CD4-positive, alpha-beta T cell treated with Interleukin-15 for 4 hours (primary cell): ENCODE data around the gene ZFP62.

Experiments used
- DNase-seq: peaks from one replicate; pipeline ENCODE4 v3.0.0-alpha.2; 2020; ENCODE audit warnings: low spot score

Gene ZFP62

DNA sequence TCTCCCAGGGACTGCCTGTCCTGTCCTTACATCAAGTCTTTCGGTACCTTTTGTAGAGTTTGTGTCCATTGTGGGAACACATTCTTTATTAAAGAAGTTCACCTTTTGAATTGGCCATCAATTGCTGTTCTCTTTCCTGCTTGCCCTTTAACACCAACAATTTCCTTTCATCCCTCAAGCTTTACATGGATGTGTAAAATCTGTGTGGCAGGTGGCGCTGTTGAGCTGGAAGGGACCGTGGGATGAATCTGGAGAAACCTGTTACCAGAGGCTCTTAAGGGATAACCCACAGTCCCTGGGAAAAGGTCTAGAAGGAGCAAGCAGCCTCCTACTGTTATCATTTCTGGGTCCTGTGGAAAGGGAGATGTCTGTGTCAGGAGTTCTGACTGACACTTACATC is 7.9 kb upstream of the ZFP62 start:
- DNase-seq = peak; percentile 53

DNA sequence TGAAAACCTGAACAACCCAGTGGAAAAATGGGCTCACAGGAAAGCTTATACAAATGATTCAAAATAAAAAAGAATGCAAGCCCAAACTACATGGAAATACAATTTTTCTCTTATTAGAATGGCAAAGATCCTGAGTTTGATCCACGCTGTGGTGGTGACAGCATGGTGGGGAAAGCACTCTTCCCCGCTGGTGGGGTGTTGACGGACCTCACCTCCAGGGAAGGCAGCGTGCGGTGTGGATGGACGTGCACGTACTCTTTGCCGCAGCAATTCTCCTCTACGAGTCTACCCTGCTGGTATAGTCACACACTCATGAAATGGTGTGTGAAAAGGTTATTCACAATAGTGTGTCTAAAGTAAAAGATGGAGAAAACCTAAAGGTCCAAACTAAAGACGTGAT is 5.9 kb upstream of the ZFP62 start:
- DNase-seq = no peak

DNA sequence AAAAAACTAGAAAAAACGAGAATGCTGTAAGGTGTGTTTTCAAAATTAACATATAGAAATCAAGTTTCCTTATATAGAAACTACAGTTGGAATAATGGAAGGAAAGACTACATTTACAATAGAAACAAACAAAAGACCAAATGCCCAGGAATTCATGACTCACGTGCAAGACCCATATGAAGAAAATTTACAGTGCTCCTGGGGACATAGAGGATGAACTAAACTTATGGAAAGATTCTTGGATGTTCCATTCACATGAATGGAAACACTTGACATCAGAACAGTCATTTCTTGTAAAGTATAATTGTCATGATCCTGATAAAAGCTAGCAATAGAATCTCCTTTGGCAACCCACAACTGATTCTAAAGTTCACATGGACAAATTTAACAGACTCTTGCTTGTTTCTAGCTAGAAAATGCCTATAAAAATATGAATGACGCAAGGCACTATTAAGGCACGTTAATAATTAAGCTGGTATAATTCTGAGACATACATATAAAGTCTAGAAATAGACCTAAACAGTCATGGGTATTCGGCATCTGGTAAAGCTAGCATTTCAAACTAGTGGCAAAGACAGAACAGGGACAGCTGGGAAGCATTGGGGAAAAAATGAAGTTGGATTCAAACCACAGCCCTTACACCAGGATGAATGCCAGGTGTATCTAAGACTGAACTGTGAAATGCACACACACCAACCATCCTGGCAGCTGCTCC is 5.1 kb upstream of the ZFP62 start:
- no peak for DNase-seq

DNA sequence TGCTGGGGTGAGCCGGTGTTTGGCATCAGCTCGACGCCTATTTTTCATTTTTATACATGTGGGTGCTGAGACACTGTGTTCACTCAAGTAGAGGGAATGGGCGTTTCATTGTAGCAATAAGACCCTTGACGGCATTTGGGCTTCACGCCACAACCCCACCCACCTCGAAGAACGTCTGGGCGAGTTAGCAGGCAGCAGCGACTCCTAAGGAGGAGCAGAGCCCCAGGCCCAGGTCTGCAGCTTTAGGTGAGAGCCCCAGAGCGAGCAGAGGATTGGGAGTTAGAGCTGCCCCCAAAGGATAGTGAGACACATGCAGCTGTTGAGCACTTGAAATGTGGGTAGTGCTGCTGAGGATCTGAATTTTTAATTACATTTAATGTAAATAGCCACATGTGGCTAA is 1.6 kb upstream of the ZFP62 start:
- DNase-seq = no peak

DNA sequence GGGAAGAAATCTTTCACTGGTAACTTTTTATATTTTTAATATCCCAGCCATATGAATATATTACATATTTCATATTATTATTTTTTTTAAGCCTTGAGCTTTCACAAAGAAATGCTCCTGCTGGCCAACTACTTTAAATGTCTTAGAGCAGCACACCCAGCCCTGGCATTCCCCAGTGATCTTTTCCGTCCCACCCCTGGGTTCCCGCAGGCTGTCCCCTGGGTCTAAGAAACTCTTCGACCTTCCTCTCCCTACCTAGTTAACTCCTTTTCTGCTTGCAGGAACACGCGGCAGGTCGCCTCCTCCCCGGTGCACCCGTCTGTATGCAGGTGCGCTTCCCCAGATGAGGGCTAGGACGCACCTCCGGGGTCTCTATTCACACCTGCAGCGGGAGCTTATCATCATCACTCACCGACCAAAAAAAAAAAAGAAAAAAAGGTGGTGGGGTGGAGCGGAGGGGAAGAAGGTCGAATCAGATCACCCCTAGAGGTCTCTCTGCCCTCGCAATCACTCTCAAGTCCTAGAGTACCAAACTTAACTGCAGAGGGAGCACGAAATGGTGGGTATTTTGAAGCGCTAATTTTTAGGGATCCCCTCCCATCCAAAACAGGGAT is 696 bp downstream of the ZFP62 start:
- peak; percentile 67 for DNase-seq

DNA sequence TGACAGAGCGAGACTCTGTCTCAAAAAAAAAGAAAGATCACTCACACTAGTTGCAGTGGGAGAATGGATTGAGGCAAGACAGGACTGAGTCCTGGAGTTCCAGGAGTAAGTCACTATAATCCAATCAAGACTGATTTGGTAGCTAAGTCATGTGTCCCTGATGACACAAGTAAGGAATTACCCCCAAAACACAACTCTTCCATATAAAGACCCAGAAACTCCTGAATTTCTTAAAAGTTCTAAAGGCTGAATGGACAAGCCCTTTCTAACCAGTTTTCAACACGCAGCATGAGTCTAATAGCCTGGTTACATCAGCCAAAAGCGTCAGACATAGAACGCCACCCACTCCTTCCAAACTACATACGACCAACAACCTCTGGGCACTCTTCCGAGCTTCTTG is 2.5 kb downstream of the ZFP62 start:
- DNase-seq = no peak

DNA sequence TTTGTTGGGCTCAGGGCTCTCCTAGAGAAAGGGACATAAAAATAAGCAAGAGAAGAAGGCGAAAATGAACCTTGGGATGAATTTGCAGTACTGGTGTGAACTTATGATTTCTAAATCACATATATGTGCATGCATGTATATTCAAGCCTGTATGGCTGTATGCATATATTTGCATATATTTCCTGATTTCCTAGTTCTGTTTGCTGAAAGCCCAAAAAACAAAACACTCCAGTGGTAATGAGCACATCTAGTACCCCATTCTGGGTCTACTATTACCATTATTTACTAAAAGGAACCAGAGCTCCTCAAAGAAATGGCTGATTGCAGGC is 7.3 kb downstream of the ZFP62 start:
- DNase-seq = no peak

DNA sequence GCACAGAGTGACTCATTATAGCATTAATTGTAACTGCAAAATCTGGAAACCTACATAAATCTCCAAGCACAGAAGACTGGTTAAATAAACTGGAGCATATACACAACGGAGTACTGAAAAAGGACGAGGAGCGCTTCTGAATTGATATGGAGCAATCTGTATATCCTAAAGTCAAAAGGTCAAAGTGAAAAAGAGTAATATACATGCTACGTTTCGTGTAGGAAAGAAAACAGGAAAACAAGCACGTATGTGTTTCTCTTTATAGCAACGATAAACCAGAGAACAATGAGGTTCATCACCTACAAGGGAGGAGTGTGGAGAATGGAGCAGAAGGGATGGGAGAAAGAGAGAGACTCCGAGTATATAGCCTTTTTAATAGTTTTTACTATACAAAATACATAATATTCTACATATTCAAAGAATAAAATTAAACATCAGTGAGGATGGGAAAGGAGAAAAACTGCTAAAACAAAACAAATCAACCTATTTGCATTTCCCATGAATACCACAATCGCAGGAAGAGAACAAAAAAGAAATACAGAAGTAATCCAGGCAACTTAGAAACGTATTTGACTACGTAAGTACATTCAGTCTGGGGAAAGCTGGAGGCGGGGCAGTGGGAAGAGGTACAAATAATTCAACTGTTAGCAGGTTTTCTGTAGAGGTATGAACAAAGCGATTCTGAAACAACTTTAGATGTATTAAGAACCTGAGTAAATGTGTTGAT is 7.8 kb downstream of the ZFP62 start:
- DNase-seq = no peak

DNA sequence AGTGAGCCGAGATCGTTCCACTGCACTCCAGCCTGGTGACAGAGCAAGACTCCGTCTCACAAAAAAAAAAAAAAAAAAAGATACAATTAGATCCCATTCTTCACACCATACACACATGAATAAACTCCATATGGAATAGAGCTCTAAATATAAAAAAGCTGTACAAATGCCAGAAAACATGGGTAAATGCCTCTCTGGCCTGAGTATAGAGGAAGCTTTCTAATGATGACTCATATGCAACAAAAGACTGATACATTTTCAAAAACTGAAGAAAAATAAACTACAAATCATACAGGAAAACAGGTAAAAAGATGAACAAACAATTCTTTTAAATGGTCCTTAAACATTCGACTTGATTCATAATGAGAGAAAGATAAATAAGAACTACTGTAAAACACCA is 8.6 kb downstream of the ZFP62 start:
- DNase-seq = no peak

DNA sequence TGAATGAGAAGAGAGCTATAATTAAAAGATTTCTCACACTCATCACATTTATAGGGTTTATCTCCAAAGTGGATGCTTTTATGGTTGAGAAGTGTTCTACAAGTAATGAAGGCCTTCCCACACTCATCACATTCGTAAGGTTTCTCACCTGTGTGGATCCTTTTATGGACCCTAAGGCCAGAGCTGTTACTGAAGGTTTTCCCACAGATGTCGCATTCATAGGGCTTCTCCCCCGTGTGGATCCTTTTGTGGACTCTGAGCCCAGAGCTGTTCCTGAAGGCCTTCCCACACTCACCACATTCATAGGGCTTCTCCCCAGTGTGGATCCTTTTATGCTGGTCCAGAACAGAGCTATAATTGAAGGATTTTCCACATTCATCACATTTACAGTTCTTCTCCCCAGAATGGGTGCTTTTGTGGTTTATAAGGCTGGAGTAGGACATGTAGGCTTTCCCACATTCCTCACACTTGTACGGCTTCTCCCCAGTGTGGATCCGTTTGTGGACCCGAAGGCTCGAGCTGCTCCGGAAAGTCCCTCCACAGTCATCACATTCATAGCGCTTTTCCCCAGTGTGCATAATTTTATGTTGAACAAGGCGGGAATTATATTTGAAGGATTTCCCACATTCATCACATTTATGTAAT is 10.5 kb downstream of the ZFP62 start:
- no peak for DNase-seq

DNA sequence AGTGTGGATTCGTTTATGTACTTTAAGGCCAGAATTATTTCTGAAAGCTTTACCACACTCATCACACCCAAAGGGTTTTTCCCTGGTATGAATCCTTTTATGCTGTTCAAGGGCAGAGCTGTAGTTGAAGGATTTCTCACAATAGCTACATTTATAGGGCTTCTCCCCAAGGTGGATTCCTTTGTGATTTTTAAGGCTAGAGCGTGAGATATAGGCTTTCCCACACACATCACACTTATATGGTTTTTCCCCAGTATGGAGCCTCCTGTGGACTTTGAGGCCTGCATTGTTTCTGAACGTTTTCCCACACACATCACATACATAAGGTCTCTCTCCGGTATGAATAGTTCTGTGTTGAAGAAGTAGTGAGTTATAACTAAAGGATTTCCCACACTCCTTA is 11.2 kb downstream of the ZFP62 start:
- DNase-seq = no peak

DNA sequence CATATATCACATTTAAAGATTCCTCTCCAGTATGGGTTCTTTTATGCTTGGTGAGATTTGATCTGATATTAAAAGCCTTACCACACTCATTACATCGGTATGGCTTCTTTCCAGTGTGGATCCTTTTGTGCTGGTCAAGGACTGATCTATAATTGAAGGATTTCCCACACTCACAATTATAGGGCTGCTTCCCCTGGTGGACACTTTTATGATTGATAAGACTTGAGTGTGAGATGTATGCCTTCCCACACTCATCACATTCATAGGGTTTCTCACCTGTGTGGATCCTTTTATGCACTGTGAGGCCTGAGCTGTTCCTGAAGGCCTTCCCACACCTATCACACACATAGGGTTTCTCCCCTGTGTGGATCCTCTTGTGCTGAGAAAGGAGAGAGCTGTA is 12.2 kb downstream of the ZFP62 start:
- DNase-seq = no peak

DNA sequence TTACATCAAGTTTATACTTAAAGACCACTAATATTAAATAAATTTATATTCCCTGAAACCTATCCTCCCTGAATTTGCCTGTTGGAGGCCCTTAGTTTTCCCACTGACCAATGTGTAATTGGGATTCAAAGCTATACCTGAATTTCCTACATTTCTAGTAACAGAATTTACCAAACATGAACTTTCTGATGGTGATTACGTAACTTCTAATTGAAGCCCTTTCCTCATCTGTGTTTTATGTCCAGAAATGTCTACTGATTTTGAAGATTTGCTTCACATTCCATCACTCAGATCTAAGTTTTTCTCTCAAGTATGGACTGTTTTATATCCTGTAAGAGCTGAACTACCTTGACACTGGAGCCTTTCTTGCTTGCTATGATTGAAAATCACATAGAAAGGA is 12.8 kb downstream of the ZFP62 start:
- DNase-seq = no peak

DNA sequence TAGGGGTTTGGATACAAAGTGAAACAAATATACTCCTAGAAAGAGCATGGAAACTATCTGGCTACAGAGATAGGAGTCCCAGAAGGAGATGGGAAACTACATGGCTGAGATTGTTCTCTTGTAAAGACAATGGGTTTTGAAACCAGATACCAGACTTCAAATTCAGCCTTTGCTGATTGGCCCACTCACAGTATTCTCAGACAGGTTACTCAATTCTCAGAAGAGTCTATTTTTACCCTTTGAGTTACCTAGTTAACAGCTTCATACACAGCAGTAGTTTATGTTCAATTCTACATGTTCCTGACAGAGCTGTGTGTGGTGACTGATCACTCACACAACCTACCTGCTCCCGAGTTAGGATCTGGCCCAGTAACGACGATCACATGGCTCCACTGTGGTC is 14.1 kb downstream of the ZFP62 start:
- DNase-seq = no peak

DNA sequence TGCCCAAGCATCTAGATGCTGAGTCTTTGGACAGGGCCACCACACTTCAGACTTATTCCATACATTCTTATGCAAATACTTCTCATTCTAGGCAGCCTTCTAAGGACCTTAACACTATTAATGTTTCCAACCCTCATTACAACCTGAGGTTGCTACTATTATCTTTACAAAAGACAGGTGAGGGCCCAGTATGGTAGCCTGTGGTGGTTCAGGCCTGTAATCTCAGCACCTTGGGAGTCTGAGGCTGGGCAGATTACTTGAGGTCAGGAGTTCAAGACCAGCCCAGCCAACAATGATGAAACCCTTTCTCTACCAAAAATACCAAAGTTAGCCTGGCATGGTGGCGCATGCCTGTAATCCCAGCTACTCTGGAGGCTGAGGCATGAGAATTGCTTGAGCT is 16.2 kb downstream of the ZFP62 start:
- DNase-seq = no peak

DNA sequence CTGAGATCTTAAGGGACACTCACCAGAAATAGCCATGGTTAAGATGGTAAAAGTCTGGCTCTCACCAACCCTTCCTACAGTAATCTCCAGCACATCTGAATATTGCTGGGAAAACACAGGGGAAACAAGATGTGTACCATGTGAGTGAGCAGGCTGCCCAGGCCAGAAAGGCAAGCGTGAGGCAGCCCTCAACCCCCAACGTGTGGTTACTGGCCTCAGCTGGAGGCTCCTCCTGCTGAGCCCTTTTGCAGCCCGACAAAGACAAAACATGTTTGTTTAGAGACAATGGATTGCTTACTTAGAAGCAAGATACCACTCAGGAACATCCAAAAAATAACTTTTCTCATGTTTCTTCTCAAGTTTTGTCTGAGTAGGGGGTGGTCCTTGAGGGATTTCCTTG is 16.6 kb downstream of the ZFP62 start:
- no peak for DNase-seq

DNA sequence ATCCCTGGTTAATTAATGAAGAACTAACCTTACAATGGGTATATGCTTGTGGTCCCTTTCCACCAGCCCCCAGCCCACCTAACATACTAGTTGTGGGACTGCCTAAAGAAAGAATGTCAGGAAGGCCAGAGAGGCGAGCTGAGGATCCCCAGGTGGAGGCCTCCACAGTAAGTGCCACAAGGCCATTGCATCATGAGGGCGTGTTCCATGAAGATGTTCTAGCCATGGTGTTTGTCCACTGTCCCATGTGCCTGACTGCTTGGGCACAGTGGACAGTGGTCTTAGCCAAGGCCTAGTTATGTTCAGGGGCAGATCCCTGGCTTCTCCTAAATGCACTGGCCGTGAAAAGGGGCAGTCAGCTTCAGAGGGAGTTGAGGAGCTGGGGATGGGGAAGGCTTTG is 21.1 kb downstream of the ZFP62 start:
- no peak for DNase-seq

DNA sequence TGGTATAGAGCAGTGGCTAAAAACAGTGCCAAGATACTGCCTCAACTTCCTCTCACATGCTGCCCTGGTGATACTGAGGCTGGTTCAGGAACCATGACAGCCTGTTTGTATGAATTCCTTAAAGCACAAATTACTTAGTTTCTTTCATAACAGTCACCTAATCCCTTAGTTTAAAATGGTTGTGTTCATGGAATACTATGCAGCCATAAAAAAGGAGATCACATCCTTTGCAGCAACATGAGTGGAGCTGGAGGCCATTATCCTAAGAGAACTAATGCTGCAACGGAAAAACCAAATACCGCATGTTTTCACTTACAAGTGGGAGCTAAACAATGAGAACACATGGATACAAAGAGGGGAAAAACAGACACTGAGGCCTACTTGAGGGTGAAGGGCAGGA is 21.8 kb downstream of the ZFP62 start:
- no peak for DNase-seq

DNA sequence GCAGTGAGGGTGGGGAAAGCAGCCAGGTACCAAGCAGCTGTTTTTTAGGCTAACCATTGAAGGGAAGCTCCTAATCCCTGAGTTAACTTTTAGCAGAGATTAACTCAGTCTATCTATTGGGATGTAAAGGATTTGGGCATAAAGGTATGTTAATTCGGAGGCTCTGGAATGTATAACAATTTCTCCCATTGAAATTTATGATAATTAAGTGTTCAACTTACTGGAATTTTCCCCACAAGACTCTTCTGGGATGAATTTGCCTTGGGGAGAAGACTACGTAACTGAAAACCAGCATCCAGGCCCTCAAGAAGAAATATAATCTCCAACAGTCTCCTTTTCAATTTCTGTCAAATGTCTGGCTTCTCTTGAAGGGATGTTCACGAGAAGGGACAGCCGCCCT is 23.6 kb downstream of the ZFP62 start:
- no peak for DNase-seq

DNA sequence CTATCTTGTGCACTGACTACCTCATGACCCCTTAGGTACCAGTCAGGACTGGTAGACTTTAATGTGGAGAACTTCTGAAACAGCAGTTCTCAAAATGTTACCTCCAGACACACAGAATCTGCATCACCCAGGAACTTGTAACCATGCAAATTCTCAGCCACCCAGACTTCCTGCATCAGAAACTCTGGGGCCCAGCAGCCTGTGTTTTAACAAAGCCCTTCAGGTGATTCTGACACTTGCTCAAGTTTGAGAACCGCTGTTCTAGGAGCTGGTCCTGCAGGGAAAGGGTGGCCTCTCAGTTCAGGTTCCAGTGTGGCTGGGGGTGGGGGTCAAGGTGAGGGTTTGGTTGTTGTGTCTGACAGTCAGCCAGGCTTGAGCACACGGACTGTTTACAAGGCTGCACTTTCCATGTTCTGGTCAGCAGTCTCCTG is 28.4 kb downstream of the ZFP62 start:
- DNase-seq = peak; percentile 54

DNA sequence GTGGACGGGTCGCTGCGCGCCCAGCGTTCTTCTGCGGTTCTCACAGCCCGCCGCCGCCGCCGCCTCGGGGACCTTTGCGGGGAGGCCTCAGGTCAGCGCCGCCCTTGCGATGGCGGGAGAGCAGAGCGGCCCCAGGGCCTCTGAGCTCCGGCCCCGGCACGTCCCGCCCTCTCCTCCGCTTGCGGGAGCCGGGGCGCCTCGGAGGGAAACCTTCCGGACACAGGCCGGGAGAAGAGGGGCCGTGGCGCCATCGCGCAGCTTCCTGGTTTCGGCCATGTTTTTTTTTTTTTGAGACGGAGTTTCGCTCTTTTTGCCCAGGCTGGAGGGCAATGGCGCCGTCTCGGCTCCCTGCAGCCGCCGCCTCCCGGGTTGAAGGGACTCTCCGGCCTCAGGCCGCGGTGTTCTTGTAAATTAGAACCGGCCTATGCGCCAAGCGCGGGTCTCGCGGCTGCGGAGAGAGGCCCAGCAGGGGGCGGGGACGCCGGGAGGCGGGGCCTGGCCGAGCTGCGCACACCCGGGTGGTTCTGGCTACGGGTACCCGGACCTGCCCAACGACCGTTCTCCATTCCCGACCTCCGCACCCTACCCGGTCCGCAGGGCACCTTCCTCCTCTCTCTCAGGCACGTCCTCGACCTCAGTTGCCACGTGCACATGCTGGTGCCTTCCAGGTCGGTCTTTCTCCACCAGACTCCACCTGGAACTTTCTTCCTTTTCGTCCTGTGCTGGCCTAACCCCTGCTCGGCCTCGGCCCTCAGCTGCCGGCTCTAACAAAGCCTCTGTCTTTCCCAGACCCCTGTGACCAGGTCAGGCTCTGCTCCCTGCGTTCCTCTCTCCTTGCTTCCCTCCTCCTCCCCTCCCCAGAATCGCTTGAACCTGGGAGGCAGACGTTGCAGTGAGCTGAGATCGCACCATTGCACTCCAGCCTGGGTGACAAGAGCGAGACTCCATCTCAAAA is 29.7 kb downstream of the ZFP62 start:
- DNase-seq = peak; percentile 72
